Endothelial cell of umbilical vein (primary cell): ENCODE measurements around the gene MTCL1. TPM values are rescaled to one million over a fixed set of nuclear protein-coding genes. Genes with fewer than 3 reads are reported as not detected.

Experiments
- BruUV-seq: library from RNA; stranded (reverse); fragments of 400-500 nt; replicated peaks from 2 replicates; lab custom pipeline; 2021; lab: Mats Ljungman, UMichigan
- CTCF ChIA-PET: fragments of 300-600, 350-600 bp; sonication (Branson Sonifier 250); formaldehyde crosslinking; loops from one replicate; lab custom pipeline; 2021; ENCODE audit warnings: antibody characterized with exemption, inconsistent platforms; lab: Charles Lee
- POLR2A ChIA-PET: fragments of 300-600, 350-600 bp; sonication (Branson Sonifier 250); formaldehyde crosslinking; loops from one replicate; lab custom pipeline; 2021; ENCODE audit warnings: antibody characterized with exemption, inconsistent platforms; lab: Charles Lee
- DNase-seq: peaks from one replicate; pipeline ENCODE4 v3.0.0-alpha.2; 2011; ENCODE audit warnings: low read depth, low spot score
- FAIRE-seq: peaks from 2 replicates; lab custom pipeline; 2011; peaks lifted over from hg19 to GRCh38; lab: Jason Lieb, UNC
- H2AFZ ChIP-seq: 2 replicates; pipeline ENCODE4 v1.6.0; 2012; ENCODE audit warnings: low read depth, low read length, control low read depth, inconsistent platforms
- H3K27ac ChIP-seq: 2 replicates; pipeline ENCODE4 v1.5.1; 2011; ENCODE audit warnings: low read depth, mild to moderate bottlenecking, control low read depth, low read length, moderate library complexity; ENCODE audit not compliant: insufficient read depth
- H3K27me3 ChIP-seq, 2 experiments: 2 replicates each; pipeline versions ENCODE4 v1.6.0 to v1.6.1; 2011; ENCODE audit warnings: low read length in 2 of 2, mixed read lengths in 1 of 2; ENCODE audit not compliant: control insufficient read depth in 2 of 2, insufficient read depth in 2 of 2
- H3K36me3 ChIP-seq, 2 experiments: 2 replicates in 1 of 2; 3 replicates in 1 of 2; pipeline ENCODE4 v1.5.1; 2011; ENCODE audit warnings: low read length in 2 of 2, mild to moderate bottlenecking in 1 of 2, moderate library complexity in 1 of 2; ENCODE audit not compliant: control insufficient read depth in 2 of 2, insufficient read depth in 2 of 2; ENCODE audit errors: extremely low read depth in 1 of 2
- H3K4me1 ChIP-seq: 3 replicates; pipeline ENCODE4 v1.5.1; 2011; ENCODE audit warnings: mild to moderate bottlenecking, low read length; ENCODE audit not compliant: control insufficient read depth, insufficient read depth; ENCODE audit errors: extremely low read depth
- H3K4me2 ChIP-seq: 2 replicates; pipeline ENCODE4 v1.6.1; 2011; ENCODE audit warnings: low read length, control low read depth, mixed read lengths; ENCODE audit not compliant: insufficient read depth
- H3K4me3 ChIP-seq, 3 experiments: fragments of 200-600 bp in 1 of 3; sonication (generic), shearing (Covaris generic) in 1 of 3; replicated peaks in 1 of 3; 2 replicates each; pipeline ENCODE4 v1.5.1; 2011 to 2016; ENCODE audit warnings: control low read depth in 3 of 3, low read length in 3 of 3, mild to moderate bottlenecking in 2 of 3, inconsistent platforms in 1 of 3, low read depth in 1 of 3, moderate library complexity in 1 of 3; ENCODE audit not compliant: insufficient read depth in 1 of 3
- H3K79me2 ChIP-seq: 2 replicates; pipeline ENCODE4 v1.6.0; 2012; ENCODE audit warnings: low read length, inconsistent platforms; ENCODE audit not compliant: control insufficient read depth, insufficient read depth
- H3K9ac ChIP-seq: replicated peaks from 2 replicates; pipeline ENCODE3; 2011; ENCODE audit warnings: low read length, control low read depth; ENCODE audit not compliant: insufficient read depth; ENCODE audit errors: extremely low read depth
- H3K9me1 ChIP-seq: replicated peaks from 3 replicates; pipeline ENCODE4 v1.6.0; 2011; ENCODE audit warnings: mild to moderate bottlenecking, low read length; ENCODE audit not compliant: control insufficient read depth, insufficient read depth; ENCODE audit errors: extremely low read depth
- H3K9me3 ChIP-seq: replicated peaks from 2 replicates; pipeline ENCODE4 v1.5.1; 2012; ENCODE audit warnings: low read length, inconsistent platforms; ENCODE audit not compliant: control insufficient read depth, insufficient read depth
- H4K20me1 ChIP-seq: replicated peaks from 2 replicates; pipeline ENCODE3; 2011; ENCODE audit warnings: mild to moderate bottlenecking, low read length; ENCODE audit not compliant: control insufficient read depth, insufficient read depth; ENCODE audit errors: extremely low read depth
- EZH2 ChIP-seq: IDR thresholded peaks from 2 replicates; pipeline ENCODE4 v1.6.1; 2012; ENCODE audit warnings: borderline replicate concordance, low read depth, mild to moderate bottlenecking, moderate library complexity, low read length, inconsistent platforms; ENCODE audit not compliant: severe bottlenecking
- FOS ChIP-seq: IDR thresholded peaks from 2 replicates; pipeline ENCODE4 v1.6.1; 2011; ENCODE audit warnings: mild to moderate bottlenecking, low read length, moderate library complexity, borderline replicate concordance; ENCODE audit not compliant: insufficient read depth
- GATA2 ChIP-seq: IDR thresholded peaks from 2 replicates; pipeline ENCODE4 v1.7.0; 2011; ENCODE audit warnings: low read depth, mild to moderate bottlenecking, moderate library complexity, mixed read lengths, low read length; ENCODE audit not compliant: insufficient read length, insufficient read depth
- JUN ChIP-seq: IDR thresholded peaks from 2 replicates; pipeline ENCODE4 v1.6.1; 2011; ENCODE audit warnings: borderline replicate concordance, low read depth; ENCODE audit not compliant: insufficient read length, insufficient read depth
- MYC ChIP-seq: IDR thresholded peaks from one replicate; pipeline ENCODE4 v1.6.1; 2011; ENCODE audit warnings: mild to moderate bottlenecking, low read depth, low read length
- POLR2A ChIP-seq: IDR thresholded peaks from 2 replicates; pipeline ENCODE4 v1.6.1; 2012; ENCODE audit warnings: low read depth, mild to moderate bottlenecking, control low read depth, low read length
- POLR2AphosphoS5 ChIP-seq: IDR thresholded peaks from 2 replicates; pipeline ENCODE4 v1.6.1; 2012; ENCODE audit warnings: low read depth, mild to moderate bottlenecking, control low read depth, low read length, moderate library complexity; ENCODE audit not compliant: insufficient read depth
- dilution Hi-C: fragments of 300-500 bp; cut with MboI; formaldehyde crosslinking; loops from one replicate; pipeline ENCODE4 v1.15.0; 2019; ENCODE audit warnings: low sequenced_read_pairs; ENCODE audit not compliant: extremely low pct_ligation_motif_present
- intact Hi-C: fragments of 100-400 bp; cut with micrococcal nuclease; formaldehyde crosslinking; loops from one replicate; pipeline ENCODE4 v1.10.0; 2022
- polyA plus RNA-seq, 4 experiments: library from polyadenylated mRNA; depleted of rRNA in 3 of 4; stranded (reverse) in 3 of 4; unstranded in 1 of 4; fragments of >200 nt; gene quantifications; 2 replicates each; pipeline versions ENCODE4 v1.2.1 to v1.2.3, GENCODE V29; 2011 to 2012; ENCODE audit warnings: missing spikeins in 1 of 4
- total RNA-seq: library from RNA; stranded (reverse); gene quantifications from 2 replicates; pipeline ENCODE4 v1.2.3, GENCODE V29; 2021
- TF ChIP-seq, protein P1 (sequence below), 2 donors: IDR thresholded peaks; 1 replicate in 1 of 2; 2 replicates in 1 of 2; pipeline ENCODE4 v1.5.1; 2011; ENCODE audit warnings: low read length in 2 of 2, mild to moderate bottlenecking in 2 of 2, moderate library complexity in 2 of 2, control low read depth in 1 of 2, inconsistent platforms in 1 of 2, low read depth in 1 of 2; ENCODE audit not compliant: insufficient read depth in 1 of 2; ENCODE audit errors: extremely low read depth in 1 of 2
- TF ChIP-seq, protein P2 (sequence below): IDR thresholded peaks from 2 replicates; pipeline ENCODE4 v1.6.1; 2011; ENCODE audit not compliant: insufficient read depth, insufficient read length

Gene MTCL1
- total and polyA plus RNA-seq, 2 donors (not counting 3 experiments of a cell fraction or from before 2014, with no cell fraction given), result 11.9 to 75.7 TPM

DNA sequence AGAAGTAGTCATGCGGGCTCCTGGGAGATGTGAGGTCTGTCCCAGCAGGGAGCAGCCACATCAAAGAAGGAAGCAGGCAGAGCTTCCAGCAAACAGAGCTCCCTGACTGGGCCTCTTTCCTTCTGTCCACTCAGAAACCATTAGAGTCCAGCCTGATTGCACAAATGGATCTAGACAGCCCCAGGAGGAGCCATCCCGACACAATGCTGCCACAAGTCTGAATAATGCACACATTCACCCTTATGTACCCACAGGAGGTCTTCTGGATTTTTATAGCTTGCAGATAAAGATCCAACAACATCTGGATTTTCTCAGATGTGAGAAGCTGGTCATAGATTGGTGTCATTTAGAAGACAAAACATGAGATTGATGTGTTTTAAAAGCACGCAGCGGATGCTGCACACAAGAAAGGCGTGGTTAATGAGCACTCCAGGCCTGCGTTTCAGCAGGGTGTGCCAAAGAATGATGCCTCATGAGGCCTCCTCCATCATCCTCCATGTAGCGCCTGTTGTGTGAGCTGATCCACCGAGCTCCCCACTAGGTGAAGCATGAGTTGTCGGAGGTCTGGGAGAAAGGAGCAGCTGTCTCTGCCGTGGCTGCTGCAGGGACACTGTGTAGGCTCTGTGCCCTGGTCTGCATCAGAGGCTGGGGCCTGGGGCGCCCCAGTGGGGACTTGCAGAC is 60.6 kb downstream of the MTCL1 start:
- H3K79me2 ChIP-seq, result peaks cover 5% of the 10 kb centered on the region
- H3K4me2 ChIP-seq, result no peak overlapping the region
- ChIA-PET POLR2A (no interaction called here), CTCF (interaction anchor here (0.6 to 2.4 kb wide), 5 partner anchors 21 to 222 kb away, joined by 3 to 6 read pairs (median 5); no protein-coding TSS in a partner anchor)
- H3K27ac ChIP-seq, result no peak overlapping the region
- dilution Hi-C loops, result no loop called here
- no peak for TF ChIP-seq GATA2
- no peak for TF ChIP-seq EZH2
- no peaks in the 10 kb centered on the region for H3K27me3 ChIP-seq
- H3K9ac ChIP-seq, result no peak overlapping the region
- H3K9me3 ChIP-seq, result no peaks in the 10 kb centered on the region
- H3K36me3 ChIP-seq, result peaks cover 0 to 7% of the 10 kb centered on the region in 2 experiments
- no peaks in the 10 kb centered on the region for H4K20me1 ChIP-seq
- H3K4me1 ChIP-seq, result no peaks in the 10 kb centered on the region
- DNase-seq (no peak), FAIRE-seq (no peak)
- H3K4me3 ChIP-seq, result no peak overlapping the region
- intact Hi-C loops, result no loop called here
- no TSS peak for BruUV-seq
- no peaks in the 10 kb centered on the region for H3K9me1 ChIP-seq
- no peak overlapping the region for H2AFZ ChIP-seq

GRCh38 chr18:8766559-8767293 is 61.4 kb downstream of the MTCL1 start:
- Histone ChIP-seq H3K79me2 (peaks cover 5% of the 10 kb centered on the region), H2AFZ (no peak overlapping the region)

More at GRCh38 chr18:8766559-8767293, 61.4 kb downstream of the MTCL1 start:
- H3K27ac ChIP-seq, result no peak overlapping the region
- no peaks in the 10 kb centered on the region for H3K9me1 ChIP-seq
- no peak overlapping the region for H3K9ac ChIP-seq
- dilution Hi-C loops (no loop called here), intact Hi-C loops (no loop called here)
- H3K4me1 ChIP-seq, result no peaks in the 10 kb centered on the region
- ChIA-PET CTCF (interaction anchor here (0.6 to 2.4 kb wide), 5 partner anchors 20 to 221 kb away, joined by 3 to 6 read pairs (median 5); no protein-coding TSS in a partner anchor), POLR2A (no interaction called here)
- FAIRE-seq (no peak), DNase-seq (no peak)
- no peak for TF ChIP-seq POLR2A
- TF ChIP-seq EZH2, result no peak
- no peak for TF ChIP-seq MYC
- TF ChIP-seq FOS, result no peak
- no peak for TF ChIP-seq POLR2AphosphoS5
- TF ChIP-seq, protein P1, sequence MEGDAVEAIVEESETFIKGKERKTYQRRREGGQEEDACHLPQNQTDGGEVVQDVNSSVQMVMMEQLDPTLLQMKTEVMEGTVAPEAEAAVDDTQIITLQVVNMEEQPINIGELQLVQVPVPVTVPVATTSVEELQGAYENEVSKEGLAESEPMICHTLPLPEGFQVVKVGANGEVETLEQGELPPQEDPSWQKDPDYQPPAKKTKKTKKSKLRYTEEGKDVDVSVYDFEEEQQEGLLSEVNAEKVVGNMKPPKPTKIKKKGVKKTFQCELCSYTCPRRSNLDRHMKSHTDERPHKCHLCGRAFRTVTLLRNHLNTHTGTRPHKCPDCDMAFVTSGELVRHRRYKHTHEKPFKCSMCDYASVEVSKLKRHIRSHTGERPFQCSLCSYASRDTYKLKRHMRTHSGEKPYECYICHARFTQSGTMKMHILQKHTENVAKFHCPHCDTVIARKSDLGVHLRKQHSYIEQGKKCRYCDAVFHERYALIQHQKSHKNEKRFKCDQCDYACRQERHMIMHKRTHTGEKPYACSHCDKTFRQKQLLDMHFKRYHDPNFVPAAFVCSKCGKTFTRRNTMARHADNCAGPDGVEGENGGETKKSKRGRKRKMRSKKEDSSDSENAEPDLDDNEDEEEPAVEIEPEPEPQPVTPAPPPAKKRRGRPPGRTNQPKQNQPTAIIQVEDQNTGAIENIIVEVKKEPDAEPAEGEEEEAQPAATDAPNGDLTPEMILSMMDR (IDR thresholded peaks at IDR 0.05; ENCODE audit: extremely low read depth in 1 of 2, insufficient read depth in 1 of 2, low read depth in 1 of 2, low read length in 2 of 2), result no peak
- TF ChIP-seq, protein P2, sequence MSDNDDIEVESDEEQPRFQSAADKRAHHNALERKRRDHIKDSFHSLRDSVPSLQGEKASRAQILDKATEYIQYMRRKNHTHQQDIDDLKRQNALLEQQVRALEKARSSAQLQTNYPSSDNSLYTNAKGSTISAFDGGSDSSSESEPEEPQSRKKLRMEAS, result no peak
- TF ChIP-seq GATA2, result no peak
- no peak for TF ChIP-seq JUN
- no peaks in the 10 kb centered on the region for H3K9me3 ChIP-seq
- BruUV-seq, result no TSS peak
- no peaks in the 10 kb centered on the region for H3K27me3 ChIP-seq
- H3K36me3 ChIP-seq, result peaks cover 0 to 7% of the 10 kb centered on the region in 2 experiments
- H3K4me3 ChIP-seq, result no peak overlapping the region
- H3K4me2 ChIP-seq, result no peak overlapping the region
- no peaks in the 10 kb centered on the region for H4K20me1 ChIP-seq
